Lower leg skin (tissue), 3 donors: ENCODE results near the gene IFT122.

Experiments
- POLR2A ChIP-seq, 2 donors: fragments of 450-650 bp; IDR thresholded peaks; one replicate each; pipeline ENCODE4 v1.6.1; 2016 to 2017; ENCODE audit warnings: antibody characterized with exemption in 2 of 2, mild to moderate bottlenecking in 1 of 2, moderate library complexity in 1 of 2
- TF ChIP-seq, protein P1 (sequence below), 3 donors: fragments of 450-650 bp; IDR thresholded peaks; one replicate each; pipeline ENCODE4 v1.5.1; 2016; ENCODE audit warnings: antibody characterized with exemption in 3 of 3, mild to moderate bottlenecking in 3 of 3, moderate library complexity in 2 of 3

DNA sequence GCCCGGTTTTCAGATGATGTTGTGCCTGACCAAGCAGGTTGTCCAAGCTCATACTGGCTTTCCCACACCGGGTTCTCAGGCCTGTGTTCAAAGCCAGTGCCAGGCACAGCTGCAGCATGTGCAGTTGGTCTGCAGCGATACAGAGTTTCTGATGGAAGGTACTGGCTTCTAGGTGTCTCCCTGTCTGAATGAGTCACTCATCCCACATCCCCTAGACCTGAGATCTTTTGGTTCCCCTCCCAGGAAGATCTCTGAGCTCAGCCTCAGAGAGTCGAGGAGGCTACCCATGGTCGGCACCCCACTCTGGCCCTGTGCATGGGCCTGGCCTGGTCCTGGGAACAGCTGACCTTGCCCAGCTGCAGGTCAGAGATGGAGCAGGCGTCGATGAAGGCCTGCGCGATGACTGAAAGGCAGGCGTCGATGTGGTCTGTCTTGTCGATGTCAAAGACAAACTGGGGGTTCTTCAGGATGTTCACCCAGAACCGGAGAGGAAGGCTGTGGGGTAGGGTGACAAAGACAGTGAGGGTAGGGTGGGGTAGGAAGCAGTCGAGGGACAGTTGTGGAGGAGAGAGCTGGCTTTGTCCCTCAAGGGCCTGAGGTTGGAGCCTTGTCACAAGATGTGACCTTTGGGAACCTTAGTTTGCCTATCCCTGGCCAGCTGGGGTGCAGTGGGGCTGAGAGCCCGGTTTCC lies 118.2 kb downstream of the IFT122 start:
- TF ChIP-seq, protein P1, sequence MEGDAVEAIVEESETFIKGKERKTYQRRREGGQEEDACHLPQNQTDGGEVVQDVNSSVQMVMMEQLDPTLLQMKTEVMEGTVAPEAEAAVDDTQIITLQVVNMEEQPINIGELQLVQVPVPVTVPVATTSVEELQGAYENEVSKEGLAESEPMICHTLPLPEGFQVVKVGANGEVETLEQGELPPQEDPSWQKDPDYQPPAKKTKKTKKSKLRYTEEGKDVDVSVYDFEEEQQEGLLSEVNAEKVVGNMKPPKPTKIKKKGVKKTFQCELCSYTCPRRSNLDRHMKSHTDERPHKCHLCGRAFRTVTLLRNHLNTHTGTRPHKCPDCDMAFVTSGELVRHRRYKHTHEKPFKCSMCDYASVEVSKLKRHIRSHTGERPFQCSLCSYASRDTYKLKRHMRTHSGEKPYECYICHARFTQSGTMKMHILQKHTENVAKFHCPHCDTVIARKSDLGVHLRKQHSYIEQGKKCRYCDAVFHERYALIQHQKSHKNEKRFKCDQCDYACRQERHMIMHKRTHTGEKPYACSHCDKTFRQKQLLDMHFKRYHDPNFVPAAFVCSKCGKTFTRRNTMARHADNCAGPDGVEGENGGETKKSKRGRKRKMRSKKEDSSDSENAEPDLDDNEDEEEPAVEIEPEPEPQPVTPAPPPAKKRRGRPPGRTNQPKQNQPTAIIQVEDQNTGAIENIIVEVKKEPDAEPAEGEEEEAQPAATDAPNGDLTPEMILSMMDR (IDR thresholded peaks at IDR 0.05): no peak
- TF ChIP-seq POLR2A (IDR thresholded peaks at IDR 0.05): no peak
